ENCODE measurements around the gene SPI1. TPM values are rescaled to one million over a fixed set of nuclear protein-coding genes. Genes with fewer than 3 reads are reported as not detected.

The SPI1 gene
- total RNA-seq, 2 donors from 2014 or later: not detected

GRCh38 chr11:47349521-47350095 is 28.7 kb downstream of the SPI1 start:
- no peaks in the 10 kb centered on the region for H3K27me3 ChIP-seq (ENCODE audit: control insufficient read depth, insufficient read depth, low read length, poor library complexity, severe bottlenecking)
- H3K4me3 Mint-ChIP-seq: no peak overlapping the region
- H3K27ac ChIP-seq (ENCODE audit: low read depth, low read length): no peak overlapping the region
- no peaks in the 10 kb centered on the region for H3K9me3 Mint-ChIP-seq
- no peak overlapping the region for H3K4me3 ChIP-seq (ENCODE audit: low read length)
- no peak overlapping the region for H3K27ac Mint-ChIP-seq
- no peak for DNase-seq
- no peaks in the 10 kb centered on the region for H3K36me3 Mint-ChIP-seq (ENCODE audit: low read depth)
- H3K9ac ChIP-seq (ENCODE audit: extremely low read depth, low read length, poor library complexity, severe bottlenecking): no peak overlapping the region
- peaks cover 6% of the 10 kb centered on the region for H3K4me1 ChIP-seq (ENCODE audit: control insufficient read depth, insufficient read depth, low read length)
- H3K27me3 Mint-ChIP-seq (ENCODE audit: insufficient read depth): no peaks in the 10 kb centered on the region
- no peaks in the 10 kb centered on the region for H3K9me3 ChIP-seq (ENCODE audit: control insufficient read depth, low read length)
- no peak for TF ChIP-seq CTCF (conservative IDR thresholded peaks at IDR 0.05)
- WGBS, 2 experiments (ENCODE audit: insufficient coverage in 1 of 2, insufficient read length in 1 of 2): 92 to 93% methylated on average over 14 to 23 of the region's 23 CpGs
- H3K4me1 Mint-ChIP-seq: peaks cover 16% of the 10 kb centered on the region
- H3K36me3 ChIP-seq (ENCODE audit: control insufficient read depth, insufficient read depth, low read length): no peaks in the 10 kb centered on the region

- Mint-ChIP-seq H3K27ac (no peak overlapping the region), H3K9me3 (no peaks in the 10 kb centered on the region), H3K27me3 (ENCODE audit: insufficient read depth) (no peaks in the 10 kb centered on the region), H3K4me1 (peaks cover 8% of the 10 kb centered on the region), H3K4me3 (no peak overlapping the region), H3K36me3 (ENCODE audit: low read depth) (no peaks in the 10 kb centered on the region)
- TF ChIP-seq CTCF (conservative IDR thresholded peaks at IDR 0.05): peak; percentile 48
- Histone ChIP-seq H3K4me1 (ENCODE audit: control insufficient read depth, insufficient read depth, low read length) (peaks cover 6% of the 10 kb centered on the region), H3K27me3 (ENCODE audit: control insufficient read depth, insufficient read depth, low read length, poor library complexity, severe bottlenecking) (no peaks in the 10 kb centered on the region), H3K4me3 (ENCODE audit: low read length) (no peak overlapping the region), H3K36me3 (ENCODE audit: control insufficient read depth, insufficient read depth, low read length) (no peaks in the 10 kb centered on the region), H3K9me3 (ENCODE audit: control insufficient read depth, low read length) (no peaks in the 10 kb centered on the region), H3K27ac (ENCODE audit: low read depth, low read length) (no peak overlapping the region), H3K9ac (ENCODE audit: extremely low read depth, low read length, poor library complexity, severe bottlenecking) (no peak overlapping the region)
- WGBS, 2 experiments (ENCODE audit: insufficient coverage in 1 of 2, insufficient read length in 1 of 2): 83 to 85% methylated on average over 5 to 6 of the region's 8 CpGs
- DNase-seq: no peak
Observed at GRCh38 chr11:47348859-47349258, 29.5 kb downstream of the SPI1 start.

GRCh38 chr11:47348131-47348802 is 30.1 kb downstream of the SPI1 start:
- Mint-ChIP-seq H3K4me1 (peaks cover 8% of the 10 kb centered on the region), H3K27ac (no peak overlapping the region), H3K4me3 (no peak overlapping the region), H3K36me3 (ENCODE audit: low read depth) (no peaks in the 10 kb centered on the region), H3K9me3 (no peaks in the 10 kb centered on the region), H3K27me3 (ENCODE audit: insufficient read depth) (no peaks in the 10 kb centered on the region)
- Histone ChIP-seq H3K4me1 (ENCODE audit: control insufficient read depth, insufficient read depth, low read length) (peaks cover 6% of the 10 kb centered on the region), H3K9ac (ENCODE audit: extremely low read depth, low read length, poor library complexity, severe bottlenecking) (no peak overlapping the region), H3K27ac (ENCODE audit: low read depth, low read length) (no peak overlapping the region), H3K9me3 (ENCODE audit: control insufficient read depth, low read length) (no peaks in the 10 kb centered on the region), H3K4me3 (ENCODE audit: low read length) (no peak overlapping the region), H3K27me3 (ENCODE audit: control insufficient read depth, insufficient read depth, low read length, poor library complexity, severe bottlenecking) (no peaks in the 10 kb centered on the region), H3K36me3 (ENCODE audit: control insufficient read depth, insufficient read depth, low read length) (no peaks in the 10 kb centered on the region)
- 89 to 92% methylated on average over 19 to 24 of the region's 24 CpGs for WGBS, 2 experiments (ENCODE audit: insufficient coverage in 1 of 2, insufficient read length in 1 of 2)
- no peak for TF ChIP-seq CTCF (conservative IDR thresholded peaks at IDR 0.05)
- no peak for DNase-seq
